Measurements from ENCODE around the gene HSPB9.

The HSPB9 gene

DNA sequence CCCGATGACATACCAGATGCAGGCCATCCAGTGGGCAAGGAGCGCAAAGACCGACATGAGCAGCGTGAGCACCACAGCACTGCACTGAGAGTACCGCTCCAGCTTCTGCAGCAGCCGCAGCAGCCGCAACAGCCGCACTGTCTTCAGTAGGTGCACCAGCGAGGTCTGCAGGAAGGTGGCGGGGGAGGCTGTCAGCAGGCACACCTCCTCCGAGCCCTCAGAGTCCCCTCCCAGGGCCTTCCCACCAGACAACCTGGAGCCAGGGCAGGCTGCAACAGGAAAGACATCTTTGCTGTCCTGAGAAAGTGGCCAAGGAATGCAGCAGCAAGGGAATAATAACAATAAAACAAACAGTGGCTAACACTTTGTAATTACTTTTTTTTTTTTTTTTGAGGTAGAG lies 49.2 kb downstream of the HSPB9 start:
- TF ChIP-seq CREB1 (IDR thresholded peaks at IDR 0.05; ENCODE audit: low read depth) (no peak), EP300 (IDR thresholded peaks at IDR 0.05; ENCODE audit: borderline replicate concordance) (no peak), TCF12 (IDR thresholded peaks at IDR 0.05; ENCODE audit: low read depth) (no peak), YY1 (IDR thresholded peaks at IDR 0.05; ENCODE audit: low read depth) (no peak), ZBTB7A (IDR thresholded peaks at IDR 0.05; ENCODE audit: low read depth) (no peak), RAD21 (IDR thresholded peaks at IDR 0.05; ENCODE audit: low read depth) (no peak), NFIC (IDR thresholded peaks at IDR 0.05) (no peak), FOXM1 (IDR thresholded peaks at IDR 0.05; ENCODE audit: borderline replicate concordance, low read depth) (no peak), TAF1 (IDR thresholded peaks at IDR 0.05; ENCODE audit: low read depth) (no peak), CEBPB (IDR thresholded peaks at IDR 0.05) (no peak), EGR1 (IDR thresholded peaks at IDR 0.05) (no peak), TEAD4 (IDR thresholded peaks at IDR 0.05) (no peak)
- TF ChIP-seq, protein P1, sequence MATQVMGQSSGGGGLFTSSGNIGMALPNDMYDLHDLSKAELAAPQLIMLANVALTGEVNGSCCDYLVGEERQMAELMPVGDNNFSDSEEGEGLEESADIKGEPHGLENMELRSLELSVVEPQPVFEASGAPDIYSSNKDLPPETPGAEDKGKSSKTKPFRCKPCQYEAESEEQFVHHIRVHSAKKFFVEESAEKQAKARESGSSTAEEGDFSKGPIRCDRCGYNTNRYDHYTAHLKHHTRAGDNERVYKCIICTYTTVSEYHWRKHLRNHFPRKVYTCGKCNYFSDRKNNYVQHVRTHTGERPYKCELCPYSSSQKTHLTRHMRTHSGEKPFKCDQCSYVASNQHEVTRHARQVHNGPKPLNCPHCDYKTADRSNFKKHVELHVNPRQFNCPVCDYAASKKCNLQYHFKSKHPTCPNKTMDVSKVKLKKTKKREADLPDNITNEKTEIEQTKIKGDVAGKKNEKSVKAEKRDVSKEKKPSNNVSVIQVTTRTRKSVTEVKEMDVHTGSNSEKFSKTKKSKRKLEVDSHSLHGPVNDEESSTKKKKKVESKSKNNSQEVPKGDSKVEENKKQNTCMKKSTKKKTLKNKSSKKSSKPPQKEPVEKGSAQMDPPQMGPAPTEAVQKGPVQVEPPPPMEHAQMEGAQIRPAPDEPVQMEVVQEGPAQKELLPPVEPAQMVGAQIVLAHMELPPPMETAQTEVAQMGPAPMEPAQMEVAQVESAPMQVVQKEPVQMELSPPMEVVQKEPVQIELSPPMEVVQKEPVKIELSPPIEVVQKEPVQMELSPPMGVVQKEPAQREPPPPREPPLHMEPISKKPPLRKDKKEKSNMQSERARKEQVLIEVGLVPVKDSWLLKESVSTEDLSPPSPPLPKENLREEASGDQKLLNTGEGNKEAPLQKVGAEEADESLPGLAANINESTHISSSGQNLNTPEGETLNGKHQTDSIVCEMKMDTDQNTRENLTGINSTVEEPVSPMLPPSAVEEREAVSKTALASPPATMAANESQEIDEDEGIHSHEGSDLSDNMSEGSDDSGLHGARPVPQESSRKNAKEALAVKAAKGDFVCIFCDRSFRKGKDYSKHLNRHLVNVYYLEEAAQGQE (IDR thresholded peaks at IDR 0.05; ENCODE audit: low read depth), result no peak
- TF ChIP-seq, protein P2, sequence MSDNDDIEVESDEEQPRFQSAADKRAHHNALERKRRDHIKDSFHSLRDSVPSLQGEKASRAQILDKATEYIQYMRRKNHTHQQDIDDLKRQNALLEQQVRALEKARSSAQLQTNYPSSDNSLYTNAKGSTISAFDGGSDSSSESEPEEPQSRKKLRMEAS (IDR thresholded peaks at IDR 0.05), result no peak
- TF ChIP-seq, protein P3, sequence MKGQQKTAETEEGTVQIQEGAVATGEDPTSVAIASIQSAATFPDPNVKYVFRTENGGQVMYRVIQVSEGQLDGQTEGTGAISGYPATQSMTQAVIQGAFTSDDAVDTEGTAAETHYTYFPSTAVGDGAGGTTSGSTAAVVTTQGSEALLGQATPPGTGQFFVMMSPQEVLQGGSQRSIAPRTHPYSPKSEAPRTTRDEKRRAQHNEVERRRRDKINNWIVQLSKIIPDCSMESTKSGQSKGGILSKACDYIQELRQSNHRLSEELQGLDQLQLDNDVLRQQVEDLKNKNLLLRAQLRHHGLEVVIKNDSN (IDR thresholded peaks at IDR 0.05), result no peak

All from Ishikawa (cell line).